Measurements from ENCODE around the gene LPP. TPM values are rescaled to one million over a fixed set of nuclear protein-coding genes. Genes with fewer than 3 reads are reported as not detected.
A peak's percentile ranks its signal among the peaks of the same experiment; 100 is the strongest.

LPP gene
- polyA plus RNA-seq, 2 of the 4 experiments (the other 2 are of a cell fraction): 11.0 to 30.8 TPM

DNA sequence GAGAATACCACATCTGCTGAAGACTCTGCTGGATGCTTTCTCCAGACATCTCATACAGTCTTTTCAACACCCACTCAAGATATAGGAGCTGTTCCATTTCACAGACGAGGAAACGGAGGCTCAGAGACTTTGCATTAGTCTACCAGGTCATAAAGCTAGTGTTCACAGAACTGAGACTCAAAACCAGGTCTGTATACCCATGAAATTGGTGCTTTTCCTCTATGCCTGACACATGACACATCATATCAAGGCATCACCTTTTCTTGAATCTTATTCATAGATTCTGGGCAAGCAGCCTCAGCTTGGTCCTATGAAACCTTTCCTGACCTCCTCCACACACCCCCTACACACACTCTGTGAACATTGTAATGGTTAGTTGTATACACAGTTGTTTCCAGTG lies 101.2 kb downstream of the LPP start:
- Histone ChIP-seq H3K27ac (no peak overlapping the region), H3K4me3 (no peak overlapping the region), H3K4me1 (peaks cover 40% of the 10 kb centered on the region), H3K4me2 (no peak overlapping the region), H3K9me3 (0 out of 3 replicates have a peak, but pooled peaks cover 2% of the 10 kb centered on the region)
- ChIA-PET CTCF (no interaction called here), POLR2A (no interaction called here)
- DNase-seq (ENCODE audit: low read depth in 1 of 2, low spot score in 1 of 2): no peak
- FAIRE-seq: no peak
- TF ChIP-seq CBX8 (IDR thresholded peaks at IDR 0.05): no peak
- TF ChIP-seq HOXB5 (CRISPR knock-in tag; IDR thresholded peaks at IDR 0.05): no peak
- TF ChIP-seq, protein P1, sequence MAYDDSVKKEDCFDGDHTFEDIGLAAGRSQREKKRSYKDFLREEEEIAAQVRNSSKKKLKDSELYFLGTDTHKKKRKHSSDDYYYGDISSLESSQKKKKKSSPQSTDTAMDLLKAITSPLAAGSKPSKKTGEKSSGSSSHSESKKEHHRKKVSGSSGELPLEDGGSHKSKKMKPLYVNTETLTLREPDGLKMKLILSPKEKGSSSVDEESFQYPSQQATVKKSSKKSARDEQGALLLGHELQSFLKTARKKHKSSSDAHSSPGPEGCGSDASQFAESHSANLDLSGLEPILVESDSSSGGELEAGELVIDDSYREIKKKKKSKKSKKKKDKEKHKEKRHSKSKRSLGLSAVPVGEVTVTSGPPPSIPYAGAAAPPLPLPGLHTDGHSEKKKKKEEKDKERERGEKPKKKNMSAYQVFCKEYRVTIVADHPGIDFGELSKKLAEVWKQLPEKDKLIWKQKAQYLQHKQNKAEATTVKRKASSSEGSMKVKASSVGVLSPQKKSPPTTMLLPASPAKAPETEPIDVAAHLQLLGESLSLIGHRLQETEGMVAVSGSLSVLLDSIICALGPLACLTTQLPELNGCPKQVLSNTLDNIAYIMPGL (CRISPR knock-in tag; IDR thresholded peaks at IDR 0.05; ENCODE audit: borderline replicate concordance): no peak
- no peak for TF ChIP-seq SMC3 (IDR thresholded peaks at IDR 0.05)
- no peak for TF ChIP-seq HEYL (CRISPR knock-in tag; IDR thresholded peaks at IDR 0.05)
- TF ChIP-seq MAFK (IDR thresholded peaks at IDR 0.05; ENCODE audit: partially characterized antibody): no peak
- TF ChIP-seq MYC (IDR thresholded peaks at IDR 0.05; ENCODE audit: borderline replicate concordance, low read length): no peak
- no peak for TF ChIP-seq RCOR1 (IDR thresholded peaks at IDR 0.05; ENCODE audit: low read depth, low read length)
- TF ChIP-seq, protein P2, sequence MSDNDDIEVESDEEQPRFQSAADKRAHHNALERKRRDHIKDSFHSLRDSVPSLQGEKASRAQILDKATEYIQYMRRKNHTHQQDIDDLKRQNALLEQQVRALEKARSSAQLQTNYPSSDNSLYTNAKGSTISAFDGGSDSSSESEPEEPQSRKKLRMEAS (IDR thresholded peaks at IDR 0.05): no peak
- no peak for TF ChIP-seq PHF8 (IDR thresholded peaks at IDR 0.05; ENCODE audit: borderline replicate concordance, low read depth)
- TF ChIP-seq RARB (CRISPR knock-in tag; IDR thresholded peaks at IDR 0.05): no peak
- TF ChIP-seq NPAS2 (CRISPR knock-in tag; IDR thresholded peaks at IDR 0.05; ENCODE audit: borderline replicate concordance): no peak
- no peak for TF ChIP-seq EHF (CRISPR knock-in tag; IDR thresholded peaks at IDR 0.05)
- TF ChIP-seq FOSB (CRISPR knock-in tag; IDR thresholded peaks at IDR 0.05): no peak
- no peak for TF ChIP-seq EP300 (IDR thresholded peaks at IDR 0.05)
- no peak for TF ChIP-seq ZSCAN20 (CRISPR knock-in tag; IDR thresholded peaks at IDR 0.05)
- ATAC-seq: no peak; a peak in 2 of 6 replicates
- 100% methylated on average over 2 of the region's 2 CpGs for WGBS (ENCODE audit: missing lambda C conversion rate)

DNA sequence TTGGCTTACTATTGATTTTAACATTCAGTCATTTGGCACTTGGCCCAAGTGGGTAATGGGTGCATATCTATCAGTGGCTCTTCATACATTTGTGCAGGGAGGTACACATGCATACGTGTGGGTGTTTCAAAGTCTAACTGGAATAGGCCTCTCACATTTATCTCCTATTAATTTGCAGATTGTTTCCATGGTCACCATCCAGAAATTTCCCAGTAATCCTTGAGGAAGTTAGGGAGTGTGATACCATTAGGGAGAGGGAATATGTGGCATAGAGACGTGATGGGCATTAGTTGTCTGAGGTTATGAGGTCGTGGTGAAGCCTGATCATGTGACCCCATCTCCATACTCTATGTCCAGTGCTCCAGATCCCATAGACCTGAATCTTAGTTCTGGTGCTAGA lies 102.8 kb downstream of the LPP start:
- POLR2A ChIA-PET: no interaction called here
- WGBS (ENCODE audit: missing lambda C conversion rate): 68% methylated on average over 3 of the region's 3 CpGs

More for the DNA sequence above, 102.8 kb downstream of the LPP start:
- 0 out of 3 replicates have a peak, but pooled peaks cover 2% of the 10 kb centered on the region for H3K9me3 ChIP-seq
- H3K4me2 ChIP-seq: peak overlapping the region; percentile 25; the same call in 2 of the 3 replicates
- H3K4me1 ChIP-seq: peaks cover 53% of the 10 kb centered on the region
- ATAC-seq (no peak), FAIRE-seq (no peak), DNase-seq (ENCODE audit: low read depth in 1 of 2, low spot score in 1 of 2) (no peak)
- H3K4me3 ChIP-seq: no peak overlapping the region
- TF ChIP-seq POLR2AphosphoS2 (conservative IDR thresholded peaks at IDR 0.05; ENCODE audit: low read length) (no peak), FOSB (CRISPR knock-in tag; IDR thresholded peaks at IDR 0.05) (no peak), ZC3H11A (IDR thresholded peaks at IDR 0.05) (no peak), CBX8 (IDR thresholded peaks at IDR 0.05) (no peak), POLR2A (IDR thresholded peaks at IDR 0.05; ENCODE audit: low read length) (no peak), NFE2L2 (conservative IDR thresholded peaks at IDR 0.05; ENCODE audit: low read length) (no peak), ZNF302 (CRISPR knock-in tag; IDR thresholded peaks at IDR 0.05) (no peak), MAZ (IDR thresholded peaks at IDR 0.05; ENCODE audit: borderline replicate concordance, low read depth, low read length) (no peak), JUN (IDR thresholded peaks at IDR 0.05) (no peak), HOXB13 (CRISPR knock-in tag; IDR thresholded peaks at IDR 0.05; ENCODE audit: low read depth) (no peak), CBX2 (IDR thresholded peaks at IDR 0.05; ENCODE audit: borderline replicate concordance, low read depth) (no peak), NR3C1 (IDR thresholded peaks at IDR 0.05) (no peak), PHF8 (IDR thresholded peaks at IDR 0.05; ENCODE audit: borderline replicate concordance, low read depth) (no peak), KDM5A (IDR thresholded peaks at IDR 0.05) (no peak), CHD4 (IDR thresholded peaks at IDR 0.05; ENCODE audit: borderline replicate concordance) (no peak)
- TF ChIP-seq, protein P3, sequence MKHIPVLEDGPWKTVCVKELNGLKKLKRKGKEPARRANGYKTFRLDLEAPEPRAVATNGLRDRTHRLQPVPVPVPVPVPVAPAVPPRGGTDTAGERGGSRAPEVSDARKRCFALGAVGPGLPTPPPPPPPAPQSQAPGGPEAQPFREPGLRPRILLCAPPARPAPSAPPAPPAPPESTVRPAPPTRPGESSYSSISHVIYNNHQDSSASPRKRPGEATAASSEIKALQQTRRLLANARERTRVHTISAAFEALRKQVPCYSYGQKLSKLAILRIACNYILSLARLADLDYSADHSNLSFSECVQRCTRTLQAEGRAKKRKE (CRISPR knock-in tag; IDR thresholded peaks at IDR 0.05; ENCODE audit: low read depth): no peak
- H3K27ac ChIP-seq: no peak overlapping the region
- CTCF ChIA-PET: interaction anchor here (0.8 kb wide), 1 partner anchor 93 kb away, joined by 3 read pairs; no protein-coding TSS in a partner anchor
